SK-N-SH (cell line): ENCODE data around the gene SCYGR3. TPM values are rescaled to one million over a fixed set of nuclear protein-coding genes. Genes with fewer than 3 reads are reported as not detected.

Experiments used
- CTCF ChIA-PET: fragments of 300-600, 350-600 bp; formaldehyde crosslinking; extraction: SDS; loops from one replicate; lab custom pipeline; 2021; lab: Yijun Ruan, JAX
- POLR2A ChIA-PET: fragments of 350-600 bp; sonication (Branson Sonifier 250); formaldehyde crosslinking; extraction: SDS; loops from one replicate; lab custom pipeline; 2020; ENCODE audit warnings: antibody characterized with exemption, inconsistent platforms; lab: Yijun Ruan, JAX
- DNase-seq: peaks from one replicate; pipeline ENCODE4 v3.0.0; 2012
- H2AFZ ChIP-seq: fragments of 200-600 bp; sonication (generic); 2 replicates; pipeline ENCODE4 v1.8.1; 2016; ENCODE audit warnings: antibody characterized with exemption, mild to moderate bottlenecking, low read depth
- H3F3A ChIP-seq: fragments of 200-600 bp; sonication (generic); replicated peaks from 2 replicates; pipeline ENCODE3; 2016; ENCODE audit warnings: antibody characterized with exemption, mild to moderate bottlenecking; ENCODE audit not compliant: insufficient read depth
- H3K27ac ChIP-seq, 2 experiments: fragments of 200-500 bp in 1 of 2; fragments of 200-600 bp in 1 of 2; sonication (Bioruptor generic) in 1 of 2; sonication (generic), shearing (Covaris generic) in 1 of 2; 2 replicates each; pipeline versions ENCODE4 v1.5.1 to v1.6.1; 2014 to 2016; ENCODE audit warnings: low read depth in 2 of 2, inconsistent platforms in 1 of 2, low read length in 1 of 2, mild to moderate bottlenecking in 1 of 2, mixed read lengths in 1 of 2
- H3K27me3 ChIP-seq: fragments of 200-600 bp; sonication (generic), shearing (Covaris generic); 2 replicates; pipeline ENCODE4 v1.6.1; 2016; ENCODE audit warnings: mixed run types; ENCODE audit not compliant: insufficient read depth
- H3K36me3 ChIP-seq, 2 experiments: fragments of 200-500 bp in 1 of 2; fragments of 200-600 bp in 1 of 2; sonication (Bioruptor generic) in 1 of 2; sonication (generic) in 1 of 2; replicated peaks in 1 of 2; 2 replicates each; pipeline versions ENCODE3 to v1.5.1; 2014 to 2016; ENCODE audit warnings: low read length in 1 of 2, mild to moderate bottlenecking in 1 of 2; ENCODE audit not compliant: insufficient read depth in 2 of 2, control insufficient read depth in 1 of 2
- H3K4me1 ChIP-seq, 2 experiments: fragments of 200-500 bp in 1 of 2; fragments of 200-600 bp in 1 of 2; sonication (Bioruptor generic) in 1 of 2; sonication (generic), shearing (Covaris generic) in 1 of 2; 2 replicates each; pipeline versions ENCODE4 v1.5.1 to v1.6.1; 2014 to 2016; ENCODE audit warnings: low read depth in 1 of 2, low read length in 1 of 2, mixed run types in 1 of 2; ENCODE audit not compliant: insufficient read depth in 2 of 2, control insufficient read depth in 1 of 2
- H3K4me2 ChIP-seq: fragments of 200-600 bp; sonication (generic), shearing (Covaris generic); 2 replicates; pipeline ENCODE4 v1.6.1; 2017; ENCODE audit warnings: mixed run types
- H3K4me3 ChIP-seq, 2 experiments: fragments of 200-500 bp in 1 of 2; fragments of 200-600 bp in 1 of 2; sonication (Bioruptor generic) in 1 of 2; sonication (generic), shearing (Covaris generic) in 1 of 2; 2 replicates each; pipeline versions ENCODE4 v1.5.1 to v1.8.1; 2014 to 2016; ENCODE audit warnings: low read depth in 2 of 2, inconsistent platforms in 1 of 2, low read length in 1 of 2, mild to moderate bottlenecking in 1 of 2, mixed read lengths in 1 of 2, moderate library complexity in 1 of 2
- H3K79me2 ChIP-seq: fragments of 200-600 bp; sonication (generic); 2 replicates; pipeline ENCODE4 v1.8.1; 2017; ENCODE audit warnings: mild to moderate bottlenecking; ENCODE audit not compliant: insufficient read depth
- H3K9ac ChIP-seq: fragments of 200-600 bp; sonication (generic); 2 replicates; pipeline ENCODE4 v1.6.1; 2017; ENCODE audit warnings: mixed run types
- H3K9me2 ChIP-seq: fragments of 200-600 bp; sonication (generic); 2 replicates; pipeline ENCODE4 v1.6.1; 2017; ENCODE audit warnings: mixed run types
- H3K9me3 ChIP-seq: fragments of 200-600 bp; sonication (generic); 2 replicates; pipeline ENCODE4 v1.6.1; 2017; ENCODE audit warnings: mixed run types, mild to moderate bottlenecking, moderate library complexity
- H4K20me1 ChIP-seq: fragments of 200-600 bp; sonication (generic); 2 replicates; pipeline ENCODE4 v1.6.1; 2017; ENCODE audit warnings: mild to moderate bottlenecking, mixed run types; ENCODE audit not compliant: insufficient read depth
- EZH2phosphoT487 ChIP-seq: fragments of 200-600 bp; sonication (generic); IDR thresholded peaks from 2 replicates; pipeline ENCODE4 v1.6.1; 2017; ENCODE audit warnings: low read depth, mixed run types, mild to moderate bottlenecking, antibody characterized with exemption, moderate library complexity, borderline replicate concordance
- FOSL2 ChIP-seq: IDR thresholded peaks from 2 replicates; pipeline ENCODE4 v1.4.0; 2012; ENCODE audit warnings: low read depth, mild to moderate bottlenecking, moderate library complexity, borderline replicate concordance
- FOXJ3 ChIP-seq: sonication (generic); formaldehyde crosslinking; IDR thresholded peaks from 2 replicates; pipeline ENCODE4 v1.5.1; 2020; ENCODE audit warnings: mild to moderate bottlenecking, missing genetic modification reagents
- JUND ChIP-seq: IDR thresholded peaks from 2 replicates; pipeline ENCODE4 v1.4.0; 2012
- MEF2A ChIP-seq: IDR thresholded peaks from 2 replicates; pipeline ENCODE4 v1.4.0; 2012; ENCODE audit warnings: low read depth, borderline replicate concordance
- NFIC ChIP-seq: IDR thresholded peaks from 2 replicates; pipeline ENCODE4 v1.4.0; 2012; ENCODE audit warnings: borderline replicate concordance
- NRF1 ChIP-seq: IDR thresholded peaks from 2 replicates; pipeline ENCODE4 v1.6.1; 2012; ENCODE audit warnings: low read depth, mild to moderate bottlenecking, low read length
- POLR2AphosphoS5 ChIP-seq: IDR thresholded peaks from 2 replicates; pipeline ENCODE4 v1.6.1; 2012; ENCODE audit warnings: low read depth, low read length
- RXRA ChIP-seq: IDR thresholded peaks from 2 replicates; pipeline ENCODE4 v1.4.0; 2012; ENCODE audit warnings: low read depth, mild to moderate bottlenecking, borderline replicate concordance
- SIN3A ChIP-seq: IDR thresholded peaks from 2 replicates; pipeline ENCODE4 v1.6.1; 2012; ENCODE audit warnings: low read depth, mild to moderate bottlenecking, low read length, moderate library complexity, borderline replicate concordance
- SMC3 ChIP-seq: IDR thresholded peaks from 2 replicates; pipeline ENCODE4 v1.6.1; 2012; ENCODE audit warnings: low read depth, low read length, improper control_type of control experiment
- YY1 ChIP-seq: IDR thresholded peaks from 2 replicates; pipeline ENCODE4 v1.4.0; 2012; ENCODE audit warnings: low read depth, mild to moderate bottlenecking
- WGBS: methylation state at CpG from one replicate; pipeline ENCODE4 v1.1.6; 2017; ENCODE audit warnings: low lambda C conversion rate; 5-methylcytosine and 5-hydroxymethylcytosine counted together
- polyA plus RNA-seq, 3 experiments: library from polyadenylated mRNA; depleted of rRNA; stranded (reverse); fragments of >200 nt; gene quantifications; 2 replicates each; pipeline ENCODE4 v1.2.3, GENCODE V29; 2012
- TF ChIP-seq, protein P1 (sequence below): fragments of 150-350 bp; IDR thresholded peaks from 2 replicates; pipeline ENCODE4 v1.6.1; 2017; ENCODE audit warnings: antibody characterized with exemption, low read length, low read depth, borderline replicate concordance
- TF ChIP-seq, protein P2 (sequence below): fragments of 150-350 bp; IDR thresholded peaks from 2 replicates; pipeline ENCODE4 v1.6.1; 2016; ENCODE audit warnings: mild to moderate bottlenecking, low read depth, low read length
- TF ChIP-seq, protein P3 (sequence below): IDR thresholded peaks from 2 replicates; pipeline ENCODE4; 2012
- TF ChIP-seq, protein P4 (sequence below): IDR thresholded peaks from 2 replicates; pipeline ENCODE4 v1.4.0; 2012; ENCODE audit warnings: low read depth, borderline replicate concordance
- TF ChIP-seq, protein P5 (sequence below): IDR thresholded peaks from 2 replicates; pipeline ENCODE4 v1.4.0; 2012; ENCODE audit warnings: low read depth, borderline replicate concordance

Gene SCYGR3
- polyA plus RNA-seq, 1 of the 3 experiments (the other 2 are of a cell fraction), result not detected

DNA sequence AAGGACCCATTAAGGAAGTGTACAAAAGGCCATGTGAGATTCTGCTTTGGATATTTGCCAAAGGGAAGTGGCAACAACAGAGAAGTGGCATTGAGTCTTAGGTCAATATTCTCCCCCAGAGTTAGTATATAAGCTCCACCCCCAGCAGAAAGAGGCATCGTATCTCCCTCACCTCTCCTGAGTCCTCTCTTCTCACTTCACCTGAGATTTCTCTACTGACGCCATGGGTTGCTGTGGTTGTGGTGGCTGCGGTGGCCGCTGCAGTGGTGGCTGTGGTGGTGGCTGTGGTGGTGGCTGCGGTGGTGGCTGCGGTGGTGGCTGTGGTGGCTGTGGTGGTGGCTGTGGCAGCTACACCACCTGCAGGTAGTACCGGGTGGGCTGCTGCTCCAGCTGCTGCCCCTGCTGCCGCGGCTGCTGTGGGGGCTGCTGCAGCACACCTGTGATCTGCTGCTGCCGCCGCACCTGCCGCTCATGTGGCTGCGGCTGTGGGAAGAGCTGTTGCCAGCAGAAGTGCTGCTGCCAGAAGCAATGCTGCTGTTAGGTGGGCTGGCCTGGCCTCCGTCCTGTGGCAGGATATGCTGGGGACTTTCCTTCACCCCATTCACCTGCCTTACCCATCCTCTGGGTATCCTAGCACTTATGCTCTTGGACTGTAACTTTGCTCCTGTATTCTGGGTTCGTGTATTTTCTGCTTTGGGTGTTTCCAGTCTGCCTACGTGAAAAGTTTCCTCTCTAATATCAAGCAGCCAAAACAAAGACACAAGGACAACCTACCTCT is 5.9 kb downstream of the SCYGR3 start:
- no peaks in the 10 kb centered on the region for H3K9me3 ChIP-seq
- 65% methylated on average over 6 of the region's 16 CpGs for WGBS
- no peak overlapping the region for H3K9ac ChIP-seq
- TF ChIP-seq, protein P1, sequence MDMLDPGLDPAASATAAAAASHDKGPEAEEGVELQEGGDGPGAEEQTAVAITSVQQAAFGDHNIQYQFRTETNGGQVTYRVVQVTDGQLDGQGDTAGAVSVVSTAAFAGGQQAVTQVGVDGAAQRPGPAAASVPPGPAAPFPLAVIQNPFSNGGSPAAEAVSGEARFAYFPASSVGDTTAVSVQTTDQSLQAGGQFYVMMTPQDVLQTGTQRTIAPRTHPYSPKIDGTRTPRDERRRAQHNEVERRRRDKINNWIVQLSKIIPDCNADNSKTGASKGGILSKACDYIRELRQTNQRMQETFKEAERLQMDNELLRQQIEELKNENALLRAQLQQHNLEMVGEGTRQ, result no peak
- TF ChIP-seq POLR2AphosphoS5 (no peak), YY1 (no peak), SIN3A (no peak), NRF1 (no peak), MEF2A (no peak), FOSL2 (no peak), SMC3 (no peak), FOXJ3 (CRISPR knock-in tag) (no peak), JUND (no peak), RXRA (no peak), NFIC (no peak), EZH2phosphoT487 (no peak)
- TF ChIP-seq, protein P2, sequence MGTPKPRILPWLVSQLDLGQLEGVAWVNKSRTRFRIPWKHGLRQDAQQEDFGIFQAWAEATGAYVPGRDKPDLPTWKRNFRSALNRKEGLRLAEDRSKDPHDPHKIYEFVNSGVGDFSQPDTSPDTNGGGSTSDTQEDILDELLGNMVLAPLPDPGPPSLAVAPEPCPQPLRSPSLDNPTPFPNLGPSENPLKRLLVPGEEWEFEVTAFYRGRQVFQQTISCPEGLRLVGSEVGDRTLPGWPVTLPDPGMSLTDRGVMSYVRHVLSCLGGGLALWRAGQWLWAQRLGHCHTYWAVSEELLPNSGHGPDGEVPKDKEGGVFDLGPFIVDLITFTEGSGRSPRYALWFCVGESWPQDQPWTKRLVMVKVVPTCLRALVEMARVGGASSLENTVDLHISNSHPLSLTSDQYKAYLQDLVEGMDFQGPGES, result no peak
- TF ChIP-seq, protein P3, sequence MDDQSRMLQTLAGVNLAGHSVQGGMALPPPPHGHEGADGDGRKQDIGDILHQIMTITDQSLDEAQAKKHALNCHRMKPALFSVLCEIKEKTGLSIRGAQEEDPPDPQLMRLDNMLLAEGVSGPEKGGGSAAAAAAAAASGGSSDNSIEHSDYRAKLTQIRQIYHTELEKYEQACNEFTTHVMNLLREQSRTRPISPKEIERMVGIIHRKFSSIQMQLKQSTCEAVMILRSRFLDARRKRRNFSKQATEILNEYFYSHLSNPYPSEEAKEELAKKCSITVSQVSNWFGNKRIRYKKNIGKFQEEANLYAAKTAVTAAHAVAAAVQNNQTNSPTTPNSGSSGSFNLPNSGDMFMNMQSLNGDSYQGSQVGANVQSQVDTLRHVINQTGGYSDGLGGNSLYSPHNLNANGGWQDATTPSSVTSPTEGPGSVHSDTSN, result no peak
- TF ChIP-seq, protein P4, sequence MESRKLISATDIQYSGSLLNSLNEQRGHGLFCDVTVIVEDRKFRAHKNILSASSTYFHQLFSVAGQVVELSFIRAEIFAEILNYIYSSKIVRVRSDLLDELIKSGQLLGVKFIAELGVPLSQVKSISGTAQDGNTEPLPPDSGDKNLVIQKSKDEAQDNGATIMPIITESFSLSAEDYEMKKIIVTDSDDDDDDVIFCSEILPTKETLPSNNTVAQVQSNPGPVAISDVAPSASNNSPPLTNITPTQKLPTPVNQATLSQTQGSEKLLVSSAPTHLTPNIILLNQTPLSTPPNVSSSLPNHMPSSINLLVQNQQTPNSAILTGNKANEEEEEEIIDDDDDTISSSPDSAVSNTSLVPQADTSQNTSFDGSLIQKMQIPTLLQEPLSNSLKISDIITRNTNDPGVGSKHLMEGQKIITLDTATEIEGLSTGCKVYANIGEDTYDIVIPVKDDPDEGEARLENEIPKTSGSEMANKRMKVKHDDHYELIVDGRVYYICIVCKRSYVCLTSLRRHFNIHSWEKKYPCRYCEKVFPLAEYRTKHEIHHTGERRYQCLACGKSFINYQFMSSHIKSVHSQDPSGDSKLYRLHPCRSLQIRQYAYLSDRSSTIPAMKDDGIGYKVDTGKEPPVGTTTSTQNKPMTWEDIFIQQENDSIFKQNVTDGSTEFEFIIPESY, result no peak
- TF ChIP-seq, protein P5, sequence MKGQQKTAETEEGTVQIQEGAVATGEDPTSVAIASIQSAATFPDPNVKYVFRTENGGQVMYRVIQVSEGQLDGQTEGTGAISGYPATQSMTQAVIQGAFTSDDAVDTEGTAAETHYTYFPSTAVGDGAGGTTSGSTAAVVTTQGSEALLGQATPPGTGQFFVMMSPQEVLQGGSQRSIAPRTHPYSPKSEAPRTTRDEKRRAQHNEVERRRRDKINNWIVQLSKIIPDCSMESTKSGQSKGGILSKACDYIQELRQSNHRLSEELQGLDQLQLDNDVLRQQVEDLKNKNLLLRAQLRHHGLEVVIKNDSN, result no peak
- no peak overlapping the region for H2AFZ ChIP-seq
- no peaks in the 10 kb centered on the region for H3K4me1 ChIP-seq
- no peak overlapping the region for H3K27ac ChIP-seq
- POLR2A ChIA-PET, result no interaction called here
- no peak overlapping the region for H3K4me3 ChIP-seq
- CTCF ChIA-PET, result no interaction called here
- no peaks in the 10 kb centered on the region for H3K36me3 ChIP-seq
- no peaks in the 10 kb centered on the region for H3F3A ChIP-seq
- no peaks in the 10 kb centered on the region for H3K79me2 ChIP-seq
- no peak for DNase-seq
- no peaks in the 10 kb centered on the region for H3K27me3 ChIP-seq
- no peaks in the 10 kb centered on the region for H3K9me2 ChIP-seq
- H4K20me1 ChIP-seq, result no peaks in the 10 kb centered on the region
- no peak overlapping the region; the same call in 1 of the 2 replicates for H3K4me2 ChIP-seq
